ENCODE measurements around the gene GTF3C5.
A peak's percentile ranks its signal among the peaks of the same experiment; 100 is the strongest.

GTF3C5 gene

GRCh38 chr9:133086894-133087293 is 56.1 kb downstream of the GTF3C5 start:
- DNase-seq (ENCODE audit: low read depth) = no peak
- H3K4me3 ChIP-seq (ENCODE audit: low read depth, low read length) = no peak overlapping the region
- TF ChIP-seq CTCF (IDR thresholded peaks at IDR 0.05; ENCODE audit: insufficient read depth, low read depth, low read length, missing control alignments) = no peak

GRCh38 chr9:133087429-133088145 is 56.8 kb downstream of the GTF3C5 start:
- no peak for TF ChIP-seq CTCF (IDR thresholded peaks at IDR 0.05; ENCODE audit: insufficient read depth, low read depth, low read length, missing control alignments)
- DNase-seq (ENCODE audit: low read depth) = no peak
- H3K4me3 ChIP-seq (ENCODE audit: low read depth, low read length) = no peak overlapping the region

- no peak for DNase-seq (ENCODE audit: low read depth)
- TF ChIP-seq CTCF (IDR thresholded peaks at IDR 0.05; ENCODE audit: insufficient read depth, low read depth, low read length, missing control alignments) = no peak
- H3K4me3 ChIP-seq (ENCODE audit: low read depth, low read length) = no peak overlapping the region
Measured at GRCh38 chr9:133088146-133088750, 57.5 kb downstream of the GTF3C5 start.

- TF ChIP-seq CTCF (IDR thresholded peaks at IDR 0.05; ENCODE audit: insufficient read depth, low read depth, low read length, missing control alignments) = no peak
- no peak overlapping the region for H3K4me3 ChIP-seq (ENCODE audit: low read depth, low read length)
- DNase-seq (ENCODE audit: low read depth) = no peak
Measured at GRCh38 chr9:133088756-133089155, 58.0 kb downstream of the GTF3C5 start.

GRCh38 chr9:133089271-133089671 is 58.5 kb downstream of the GTF3C5 start:
- H3K4me3 ChIP-seq (ENCODE audit: low read depth, low read length) = no peak overlapping the region
- peak; percentile 23 for DNase-seq (ENCODE audit: low read depth)
- TF ChIP-seq CTCF (IDR thresholded peaks at IDR 0.05; ENCODE audit: insufficient read depth, low read depth, low read length, missing control alignments) = no peak

- H3K4me3 ChIP-seq (ENCODE audit: low read depth, low read length) = no peak overlapping the region
- TF ChIP-seq CTCF (IDR thresholded peaks at IDR 0.05; ENCODE audit: insufficient read depth, low read depth, low read length, missing control alignments) = no peak
- DNase-seq (ENCODE audit: low read depth) = no peak
Measured at GRCh38 chr9:133090187-133090586, 59.4 kb downstream of the GTF3C5 start.
